Astrocyte of the cerebellum (primary cell): ENCODE data around the gene ZNF525.
"Not testable (repeated sequence)": the region's sequence is repeated elsewhere in the genome, so short reads cannot be mapped to it uniquely, and the experiment has no call there.

Experiments
- DNase-seq: peaks from one replicate; pipeline ENCODE4 v3.0.0-alpha.2; 2011; ENCODE audit warnings: low read depth
- H3K4me3 ChIP-seq: 2 replicates; pipeline ENCODE4 v1.5.1; 2011; ENCODE audit warnings: mild to moderate bottlenecking, low read depth, low read length, moderate library complexity
- in situ Hi-C: cut with HindIII; loops from 2 replicates; pipeline ENCODE4 v1.10.0; 2017; ENCODE audit warnings: low sequenced_read_pairs
- TF ChIP-seq, protein P1 (sequence below): IDR thresholded peaks from 2 replicates; pipeline ENCODE4 v1.5.1; 2012; ENCODE audit warnings: low read length, low read depth, moderate library complexity, mild to moderate bottlenecking; ENCODE audit errors: missing control alignments

The ZNF525 gene

DNA sequence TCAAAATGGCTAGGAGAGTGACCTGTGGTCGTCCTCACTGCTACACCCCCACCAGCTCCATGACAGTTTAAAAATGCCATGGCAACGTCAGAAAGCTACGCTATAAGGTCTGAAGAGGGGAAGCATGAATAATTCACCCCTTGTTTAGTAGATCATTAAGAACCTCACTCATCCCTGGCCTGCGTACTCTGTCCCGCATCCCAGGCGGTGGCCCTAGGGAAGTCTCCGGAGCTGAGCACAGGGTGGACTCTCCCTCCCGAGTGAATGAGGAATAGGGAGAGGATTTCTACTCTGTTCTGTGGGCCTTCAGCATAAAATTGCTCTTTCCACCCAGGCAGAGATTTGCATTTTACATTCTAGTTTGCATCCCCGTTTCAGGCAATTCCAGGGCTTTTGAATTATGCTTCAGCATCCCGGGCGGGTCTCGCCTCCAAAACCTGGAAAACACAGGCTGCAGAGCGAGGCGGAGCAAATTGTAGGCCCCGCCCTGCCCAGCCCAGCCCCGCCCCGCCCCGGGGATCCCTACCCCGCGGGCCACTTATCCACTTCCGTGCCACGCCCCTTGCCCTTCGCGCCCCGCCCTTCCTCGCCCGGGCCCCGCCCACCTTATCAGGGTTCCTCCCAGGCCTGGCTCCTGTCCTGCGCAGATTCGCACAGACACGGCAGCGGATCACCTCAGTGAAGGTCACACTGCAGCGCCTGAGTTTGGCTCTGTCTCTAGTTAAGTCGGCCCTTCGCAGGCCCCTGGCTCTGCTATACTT lies 7.5 kb upstream of the ZNF525 start:
- in situ Hi-C loops, result no loop called here
- H3K4me3 ChIP-seq, result no peak overlapping the region
- DNase-seq, result no peak
- TF ChIP-seq, protein P1, sequence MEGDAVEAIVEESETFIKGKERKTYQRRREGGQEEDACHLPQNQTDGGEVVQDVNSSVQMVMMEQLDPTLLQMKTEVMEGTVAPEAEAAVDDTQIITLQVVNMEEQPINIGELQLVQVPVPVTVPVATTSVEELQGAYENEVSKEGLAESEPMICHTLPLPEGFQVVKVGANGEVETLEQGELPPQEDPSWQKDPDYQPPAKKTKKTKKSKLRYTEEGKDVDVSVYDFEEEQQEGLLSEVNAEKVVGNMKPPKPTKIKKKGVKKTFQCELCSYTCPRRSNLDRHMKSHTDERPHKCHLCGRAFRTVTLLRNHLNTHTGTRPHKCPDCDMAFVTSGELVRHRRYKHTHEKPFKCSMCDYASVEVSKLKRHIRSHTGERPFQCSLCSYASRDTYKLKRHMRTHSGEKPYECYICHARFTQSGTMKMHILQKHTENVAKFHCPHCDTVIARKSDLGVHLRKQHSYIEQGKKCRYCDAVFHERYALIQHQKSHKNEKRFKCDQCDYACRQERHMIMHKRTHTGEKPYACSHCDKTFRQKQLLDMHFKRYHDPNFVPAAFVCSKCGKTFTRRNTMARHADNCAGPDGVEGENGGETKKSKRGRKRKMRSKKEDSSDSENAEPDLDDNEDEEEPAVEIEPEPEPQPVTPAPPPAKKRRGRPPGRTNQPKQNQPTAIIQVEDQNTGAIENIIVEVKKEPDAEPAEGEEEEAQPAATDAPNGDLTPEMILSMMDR, result no peak

DNA sequence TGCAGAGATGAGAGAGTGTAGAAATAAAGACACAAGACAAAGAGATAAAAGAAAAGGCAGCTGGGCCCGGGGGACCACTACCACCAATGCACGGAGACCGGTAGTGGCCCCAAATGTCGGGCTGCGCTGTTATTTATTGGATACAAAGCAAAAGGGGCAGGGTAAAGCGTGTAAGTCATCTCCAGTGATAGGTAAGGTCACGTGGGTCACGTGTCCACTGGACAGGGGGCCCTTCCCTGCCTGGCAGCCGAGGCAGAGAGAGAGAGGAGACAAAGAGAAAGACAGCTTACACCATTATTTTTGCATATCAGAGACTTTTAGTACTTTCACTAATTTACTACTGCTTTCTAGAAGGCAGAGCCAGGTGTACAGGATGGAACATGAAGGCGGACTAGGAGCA lies 5.4 kb upstream of the ZNF525 start:
- in situ Hi-C loops, H3K4me3 ChIP-seq, DNase-seq: not testable (repeated sequence)

DNA sequence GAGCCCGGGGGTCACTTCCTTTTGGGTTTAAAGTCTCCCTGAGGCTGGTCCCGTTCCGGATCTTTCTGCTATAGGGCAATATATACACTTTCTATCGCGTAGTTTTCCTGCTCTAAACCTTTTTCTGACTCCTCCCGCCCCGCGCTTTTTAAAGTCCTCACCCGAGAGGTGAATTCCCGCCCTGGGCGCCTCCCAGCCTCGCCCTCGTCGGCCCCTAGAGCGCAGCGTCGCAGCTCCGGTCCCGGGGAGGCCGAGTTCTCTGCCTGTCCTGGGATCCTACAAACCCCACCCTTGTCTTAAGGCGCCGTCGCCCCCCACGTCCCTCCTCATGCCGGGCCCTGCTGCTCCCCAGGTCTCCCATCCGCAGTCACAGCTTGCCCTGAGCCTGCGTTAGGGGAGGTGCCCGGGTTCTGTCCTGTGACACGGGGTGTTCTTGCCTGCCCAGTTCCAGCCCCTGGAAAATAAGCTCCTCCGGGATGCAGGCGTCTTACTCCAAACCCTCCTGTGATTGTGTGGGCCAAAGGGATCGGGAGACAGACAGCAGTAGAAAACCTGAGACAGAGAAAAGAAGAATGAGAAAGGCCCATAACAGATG lies 491 bp downstream of the ZNF525 start:
- in situ Hi-C loops, result no loop called here
- TF ChIP-seq, protein P1, result no peak
- DNase-seq, result no peak
- H3K4me3 ChIP-seq, result peak overlapping the region; percentile 66

DNA sequence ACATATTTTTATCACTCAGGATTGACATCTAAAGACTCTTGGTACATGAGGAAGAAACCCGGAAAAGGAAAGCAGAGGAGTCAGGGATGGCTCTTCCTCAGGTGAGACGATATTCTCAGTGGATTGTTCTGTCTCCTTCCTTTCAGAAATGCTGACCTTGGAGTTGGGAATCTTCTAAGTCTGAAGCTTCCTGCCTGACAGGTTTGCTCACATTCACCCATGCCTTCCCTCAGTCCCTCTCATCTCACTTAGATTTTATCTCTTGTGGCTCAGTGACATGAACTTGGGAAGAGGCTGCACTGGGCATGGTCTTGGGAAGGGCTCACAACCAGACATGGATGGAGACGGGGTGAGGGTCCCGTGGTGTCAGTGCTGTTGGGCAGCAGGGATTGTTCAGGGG lies 6.7 kb downstream of the ZNF525 start:
- in situ Hi-C loops, result no loop called here
- TF ChIP-seq, protein P1, result no peak
- DNase-seq, result no peak
- H3K4me3 ChIP-seq, result no peak overlapping the region

DNA sequence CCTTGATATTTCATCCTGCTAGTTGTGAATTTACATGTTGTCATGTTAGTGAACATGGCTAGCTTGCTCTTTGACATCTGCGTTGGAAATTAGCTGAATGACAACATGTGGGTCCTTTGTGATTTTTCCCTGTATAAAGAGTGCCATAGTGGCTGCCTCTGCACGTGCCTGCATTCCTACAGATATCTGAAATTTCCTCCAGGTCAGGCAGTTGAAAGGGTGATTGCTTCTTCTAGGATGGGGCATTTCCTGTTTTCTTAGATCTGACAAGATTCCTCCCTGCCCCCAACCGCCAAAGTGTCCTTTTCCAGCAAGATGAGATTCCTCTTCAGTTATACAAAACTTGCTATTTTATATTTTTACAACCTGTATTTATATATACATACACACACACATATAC lies 8.8 kb downstream of the ZNF525 start:
- in situ Hi-C loops, result no loop called here
- TF ChIP-seq, protein P1, result no peak
- no peak for DNase-seq
- no peak overlapping the region for H3K4me3 ChIP-seq

DNA sequence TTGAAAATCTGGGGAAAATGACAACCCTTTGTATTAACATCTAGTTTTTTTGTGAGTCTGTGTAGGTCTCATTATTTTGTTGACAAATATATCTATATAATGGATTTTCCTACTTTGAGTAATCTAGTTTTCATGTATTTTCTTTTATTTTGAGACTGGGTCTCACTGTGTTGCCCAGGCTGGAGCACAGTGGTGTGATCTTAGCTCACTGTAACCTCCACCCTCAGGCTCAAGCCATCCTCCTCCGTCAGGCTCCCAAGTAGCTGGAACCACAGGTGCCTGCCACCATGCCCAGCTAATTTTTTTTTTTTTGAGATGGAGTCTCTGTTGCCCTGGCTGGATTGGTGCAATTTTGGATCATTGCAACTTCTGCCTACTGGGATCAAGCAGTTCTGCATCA lies 9.2 kb downstream of the ZNF525 start:
- no peak overlapping the region for H3K4me3 ChIP-seq
- in situ Hi-C loops, result no loop called here
- DNase-seq, result no peak
- TF ChIP-seq, protein P1, result no peak

DNA sequence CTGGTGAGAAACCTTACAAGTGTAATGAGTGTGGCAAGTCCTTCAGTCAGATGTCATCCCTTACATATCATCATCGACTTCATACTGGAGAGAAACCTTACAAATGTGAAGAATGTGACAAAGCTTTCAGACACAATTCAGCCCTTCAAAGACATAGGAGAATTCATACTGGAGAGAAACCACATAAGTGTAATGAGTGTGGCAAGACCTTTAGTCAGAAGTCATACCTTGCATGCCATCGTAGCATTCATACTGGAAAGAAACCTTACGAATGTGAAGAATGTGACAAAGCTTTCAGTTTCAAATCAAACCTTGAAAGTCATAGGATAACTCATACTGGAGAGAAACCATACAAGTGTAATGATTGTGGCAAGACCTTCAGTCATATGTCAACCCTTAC lies 15.9 kb downstream of the ZNF525 start:
- TF ChIP-seq, protein P1, result no peak
- DNase-seq, result no peak
- H3K4me3 ChIP-seq, result no peak overlapping the region
- in situ Hi-C loops, result no loop called here
